GM23338 (cell line): ENCODE data around the gene PXT1. TPM values are rescaled to one million over a fixed set of nuclear protein-coding genes. Genes with fewer than 3 reads are reported as not detected.

Experiments
- CREB1 ChIP-seq: fragments of 250-450 bp; sonication (Bioruptor Pico); IDR thresholded peaks from 2 replicates; pipeline ENCODE4 v1.5.0; 2020; ENCODE audit warnings: low read depth, mild to moderate bottlenecking, moderate library complexity
- EZH2phosphoT487 ChIP-seq: fragments of 200-600 bp; sonication (generic); IDR thresholded peaks from one replicate; pipeline ENCODE4 v1.8.1; 2018; ENCODE audit warnings: antibody characterized with exemption; ENCODE audit not compliant: unreplicated experiment
- NANOG ChIP-seq: IDR thresholded peaks from 2 replicates; pipeline ENCODE4 v1.6.1; 2016; ENCODE audit warnings: antibody characterized with exemption, borderline replicate concordance
- STAT1 ChIP-seq: IDR thresholded peaks from one replicate; pipeline ENCODE4 v1.6.1; 2016; ENCODE audit warnings: antibody characterized with exemption; ENCODE audit not compliant: unreplicated experiment
- ZNF114 ChIP-seq: fragments of 250-450 bp; sonication (Bioruptor Pico); IDR thresholded peaks from 2 replicates; pipeline ENCODE4 v1.5.0; 2020; ENCODE audit warnings: mild to moderate bottlenecking, moderate library complexity
- ZNF331 ChIP-seq: fragments of 250-450 bp; sonication (Bioruptor Pico); IDR thresholded peaks from 2 replicates; pipeline ENCODE4 v1.5.0; 2020; ENCODE audit warnings: low read depth, mild to moderate bottlenecking, moderate library complexity
- polyA plus RNA-seq: library from polyadenylated mRNA; unstranded; fragments of >200 nt; fragmentation: Nextera tagmentation; extraction: Ambion mirVana; gene quantifications from 2 replicates; pipeline ENCODE4 v1.2.1, GENCODE V29; 2016
- total RNA-seq: library from RNA; depleted of rRNA; stranded (reverse); fragments of >200 nt; shearing (Covaris generic); gene quantifications from 2 replicates; pipeline ENCODE4 v1.2.3, GENCODE V29; 2014
- TF ChIP-seq, protein P1 (sequence below): fragments of 250-450 bp; sonication (Bioruptor Pico); IDR thresholded peaks from 2 replicates; pipeline ENCODE4 v1.5.0; 2020; ENCODE audit warnings: mild to moderate bottlenecking, moderate library complexity
- TF ChIP-seq, protein P2 (sequence below): IDR thresholded peaks from one replicate; pipeline ENCODE4 v1.6.1; 2018; ENCODE audit warnings: antibody characterized with exemption; ENCODE audit not compliant: unreplicated experiment
- TF ChIP-seq, protein P3 (sequence below), 2 experiments: fragments of 200-600 bp in 1 of 2; sonication (generic) in 1 of 2; conservative IDR thresholded peaks; 2 replicates each; pipeline versions ENCODE4 v1.5.1 to v1.6.1; 2016 to 2017; ENCODE audit warnings: antibody characterized with exemption in 2 of 2, low read depth in 2 of 2, mild to moderate bottlenecking in 2 of 2, moderate library complexity in 1 of 2

PXT1 gene
- total and polyA plus RNA-seq, 2 experiments from 2014 or later: 0.14 TPM; not detected in 1

DNA sequence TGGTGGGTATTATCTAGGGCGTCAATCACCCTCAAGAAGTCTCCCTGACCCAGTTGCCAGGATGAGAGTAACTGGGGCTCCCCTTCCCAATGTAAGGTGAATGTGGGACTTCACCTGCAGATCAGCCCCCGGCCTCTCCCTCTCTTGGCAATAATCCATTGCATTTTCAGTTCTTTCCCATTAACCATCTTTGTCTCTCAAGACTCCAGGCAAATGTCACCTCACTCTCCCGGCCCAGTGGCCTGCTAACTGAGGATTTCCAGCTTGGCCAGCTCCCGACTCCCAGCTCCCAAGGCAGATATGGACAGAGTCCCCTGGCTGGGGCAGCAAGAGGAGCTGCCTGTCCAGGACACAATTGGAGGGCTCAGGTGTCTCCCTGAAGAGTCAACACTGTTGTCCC lies 62.5 kb downstream of the PXT1 start (continued):
- TF ChIP-seq, protein P1, sequence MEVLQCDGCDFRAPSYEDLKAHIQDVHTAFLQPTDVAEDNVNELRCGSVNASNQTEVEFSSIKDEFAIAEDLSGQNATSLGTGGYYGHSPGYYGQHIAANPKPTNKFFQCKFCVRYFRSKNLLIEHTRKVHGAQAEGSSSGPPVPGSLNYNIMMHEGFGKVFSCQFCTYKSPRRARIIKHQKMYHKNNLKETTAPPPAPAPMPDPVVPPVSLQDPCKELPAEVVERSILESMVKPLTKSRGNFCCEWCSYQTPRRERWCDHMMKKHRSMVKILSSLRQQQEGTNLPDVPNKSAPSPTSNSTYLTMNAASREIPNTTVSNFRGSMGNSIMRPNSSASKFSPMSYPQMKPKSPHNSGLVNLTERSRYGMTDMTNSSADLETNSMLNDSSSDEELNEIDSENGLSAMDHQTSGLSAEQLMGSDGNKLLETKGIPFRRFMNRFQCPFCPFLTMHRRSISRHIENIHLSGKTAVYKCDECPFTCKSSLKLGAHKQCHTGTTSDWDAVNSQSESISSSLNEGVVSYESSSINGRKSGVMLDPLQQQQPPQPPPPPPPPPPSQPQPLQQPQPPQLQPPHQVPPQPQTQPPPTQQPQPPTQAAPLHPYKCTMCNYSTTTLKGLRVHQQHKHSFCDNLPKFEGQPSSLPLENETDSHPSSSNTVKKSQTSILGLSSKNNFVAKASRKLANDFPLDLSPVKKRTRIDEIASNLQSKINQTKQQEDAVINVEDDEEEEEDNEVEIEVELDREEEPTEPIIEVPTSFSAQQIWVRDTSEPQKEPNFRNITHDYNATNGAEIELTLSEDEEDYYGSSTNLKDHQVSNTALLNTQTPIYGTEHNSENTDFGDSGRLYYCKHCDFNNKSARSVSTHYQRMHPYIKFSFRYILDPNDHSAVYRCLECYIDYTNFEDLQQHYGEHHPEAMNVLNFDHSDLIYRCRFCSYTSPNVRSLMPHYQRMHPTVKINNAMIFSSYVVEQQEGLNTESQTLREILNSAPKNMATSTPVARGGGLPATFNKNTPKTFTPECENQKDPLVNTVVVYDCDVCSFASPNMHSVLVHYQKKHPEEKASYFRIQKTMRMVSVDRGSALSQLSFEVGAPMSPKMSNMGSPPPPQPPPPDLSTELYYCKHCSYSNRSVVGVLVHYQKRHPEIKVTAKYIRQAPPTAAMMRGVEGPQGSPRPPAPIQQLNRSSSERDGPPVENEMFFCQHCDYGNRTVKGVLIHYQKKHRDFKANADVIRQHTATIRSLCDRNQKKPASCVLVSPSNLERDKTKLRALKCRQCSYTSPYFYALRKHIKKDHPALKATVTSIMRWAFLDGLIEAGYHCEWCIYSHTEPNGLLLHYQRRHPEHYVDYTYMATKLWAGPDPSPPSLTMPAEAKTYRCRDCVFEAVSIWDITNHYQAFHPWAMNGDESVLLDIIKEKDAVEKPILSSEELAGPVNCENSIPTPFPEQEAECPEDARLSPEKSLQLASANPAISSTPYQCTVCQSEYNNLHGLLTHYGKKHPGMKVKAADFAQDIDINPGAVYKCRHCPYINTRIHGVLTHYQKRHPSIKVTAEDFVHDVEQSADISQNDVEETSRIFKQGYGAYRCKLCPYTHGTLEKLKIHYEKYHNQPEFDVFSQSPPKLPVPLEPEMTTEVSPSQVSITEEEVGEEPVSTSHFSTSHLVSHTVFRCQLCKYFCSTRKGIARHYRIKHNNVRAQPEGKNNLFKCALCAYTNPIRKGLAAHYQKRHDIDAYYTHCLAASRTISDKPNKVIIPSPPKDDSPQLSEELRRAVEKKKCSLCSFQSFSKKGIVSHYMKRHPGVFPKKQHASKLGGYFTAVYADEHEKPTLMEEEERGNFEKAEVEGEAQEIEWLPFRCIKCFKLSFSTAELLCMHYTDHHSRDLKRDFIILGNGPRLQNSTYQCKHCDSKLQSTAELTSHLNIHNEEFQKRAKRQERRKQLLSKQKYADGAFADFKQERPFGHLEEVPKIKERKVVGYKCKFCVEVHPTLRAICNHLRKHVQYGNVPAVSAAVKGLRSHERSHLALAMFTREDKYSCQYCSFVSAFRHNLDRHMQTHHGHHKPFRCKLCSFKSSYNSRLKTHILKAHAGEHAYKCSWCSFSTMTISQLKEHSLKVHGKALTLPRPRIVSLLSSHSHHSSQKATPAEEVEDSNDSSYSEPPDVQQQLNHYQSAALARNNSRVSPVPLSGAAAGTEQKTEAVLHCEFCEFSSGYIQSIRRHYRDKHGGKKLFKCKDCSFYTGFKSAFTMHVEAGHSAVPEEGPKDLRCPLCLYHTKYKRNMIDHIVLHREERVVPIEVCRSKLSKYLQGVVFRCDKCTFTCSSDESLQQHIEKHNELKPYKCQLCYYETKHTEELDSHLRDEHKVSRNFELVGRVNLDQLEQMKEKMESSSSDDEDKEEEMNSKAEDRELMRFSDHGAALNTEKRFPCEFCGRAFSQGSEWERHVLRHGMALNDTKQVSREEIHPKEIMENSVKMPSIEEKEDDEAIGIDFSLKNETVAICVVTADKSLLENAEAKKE (CRISPR knock-in tag): no peak
- no peak for TF ChIP-seq NANOG
- no peak for TF ChIP-seq ZNF114 (CRISPR knock-in tag)
- TF ChIP-seq STAT1: no peak
- no peak for TF ChIP-seq ZNF331 (CRISPR knock-in tag)
- TF ChIP-seq CREB1: no peak
- TF ChIP-seq, protein P2, sequence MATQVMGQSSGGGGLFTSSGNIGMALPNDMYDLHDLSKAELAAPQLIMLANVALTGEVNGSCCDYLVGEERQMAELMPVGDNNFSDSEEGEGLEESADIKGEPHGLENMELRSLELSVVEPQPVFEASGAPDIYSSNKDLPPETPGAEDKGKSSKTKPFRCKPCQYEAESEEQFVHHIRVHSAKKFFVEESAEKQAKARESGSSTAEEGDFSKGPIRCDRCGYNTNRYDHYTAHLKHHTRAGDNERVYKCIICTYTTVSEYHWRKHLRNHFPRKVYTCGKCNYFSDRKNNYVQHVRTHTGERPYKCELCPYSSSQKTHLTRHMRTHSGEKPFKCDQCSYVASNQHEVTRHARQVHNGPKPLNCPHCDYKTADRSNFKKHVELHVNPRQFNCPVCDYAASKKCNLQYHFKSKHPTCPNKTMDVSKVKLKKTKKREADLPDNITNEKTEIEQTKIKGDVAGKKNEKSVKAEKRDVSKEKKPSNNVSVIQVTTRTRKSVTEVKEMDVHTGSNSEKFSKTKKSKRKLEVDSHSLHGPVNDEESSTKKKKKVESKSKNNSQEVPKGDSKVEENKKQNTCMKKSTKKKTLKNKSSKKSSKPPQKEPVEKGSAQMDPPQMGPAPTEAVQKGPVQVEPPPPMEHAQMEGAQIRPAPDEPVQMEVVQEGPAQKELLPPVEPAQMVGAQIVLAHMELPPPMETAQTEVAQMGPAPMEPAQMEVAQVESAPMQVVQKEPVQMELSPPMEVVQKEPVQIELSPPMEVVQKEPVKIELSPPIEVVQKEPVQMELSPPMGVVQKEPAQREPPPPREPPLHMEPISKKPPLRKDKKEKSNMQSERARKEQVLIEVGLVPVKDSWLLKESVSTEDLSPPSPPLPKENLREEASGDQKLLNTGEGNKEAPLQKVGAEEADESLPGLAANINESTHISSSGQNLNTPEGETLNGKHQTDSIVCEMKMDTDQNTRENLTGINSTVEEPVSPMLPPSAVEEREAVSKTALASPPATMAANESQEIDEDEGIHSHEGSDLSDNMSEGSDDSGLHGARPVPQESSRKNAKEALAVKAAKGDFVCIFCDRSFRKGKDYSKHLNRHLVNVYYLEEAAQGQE: no peak
- TF ChIP-seq, protein P3, sequence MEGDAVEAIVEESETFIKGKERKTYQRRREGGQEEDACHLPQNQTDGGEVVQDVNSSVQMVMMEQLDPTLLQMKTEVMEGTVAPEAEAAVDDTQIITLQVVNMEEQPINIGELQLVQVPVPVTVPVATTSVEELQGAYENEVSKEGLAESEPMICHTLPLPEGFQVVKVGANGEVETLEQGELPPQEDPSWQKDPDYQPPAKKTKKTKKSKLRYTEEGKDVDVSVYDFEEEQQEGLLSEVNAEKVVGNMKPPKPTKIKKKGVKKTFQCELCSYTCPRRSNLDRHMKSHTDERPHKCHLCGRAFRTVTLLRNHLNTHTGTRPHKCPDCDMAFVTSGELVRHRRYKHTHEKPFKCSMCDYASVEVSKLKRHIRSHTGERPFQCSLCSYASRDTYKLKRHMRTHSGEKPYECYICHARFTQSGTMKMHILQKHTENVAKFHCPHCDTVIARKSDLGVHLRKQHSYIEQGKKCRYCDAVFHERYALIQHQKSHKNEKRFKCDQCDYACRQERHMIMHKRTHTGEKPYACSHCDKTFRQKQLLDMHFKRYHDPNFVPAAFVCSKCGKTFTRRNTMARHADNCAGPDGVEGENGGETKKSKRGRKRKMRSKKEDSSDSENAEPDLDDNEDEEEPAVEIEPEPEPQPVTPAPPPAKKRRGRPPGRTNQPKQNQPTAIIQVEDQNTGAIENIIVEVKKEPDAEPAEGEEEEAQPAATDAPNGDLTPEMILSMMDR (conservative IDR thresholded peaks at IDR 0.05; ENCODE audit: low read depth in 2 of 2): no peak
- no peak for TF ChIP-seq EZH2phosphoT487
